Left cardiac atrium (tissue), 4 donors: ENCODE results near the gene GBP2. TPM values are rescaled to one million over a fixed set of nuclear protein-coding genes. Genes with fewer than 3 reads are reported as not detected.
"Not testable (repeated sequence)": the region's sequence is repeated elsewhere in the genome, so short reads cannot be mapped to it uniquely, and the experiment has no call there.

Experiments
- ATAC-seq, 2 donors: fragments of 200-7000 bp; cut with Tn5 transposase; one replicate each; pipeline ENCODE4 v1.9.1; 2020; ENCODE audit warnings: mild to moderate bottlenecking in 2 of 2, moderate library complexity in 2 of 2
- DNase-seq: peaks from one replicate; pipeline ENCODE4 v3.0.0-alpha.2; 2020
- intact Hi-C, 2 donors: fragments of 100-400 bp; cut with DNase I; formaldehyde crosslinking; loops; one replicate each; pipeline versions ENCODE4 v1.14.1 to v1.15.1; 2022 to 2023
- total RNA-seq, 2 donors: library from RNA; stranded (reverse); fragmentation: NEBNext Ultra II Directional; extraction: Animal tissue kit (Norgen Biotek cat#: 25700); gene quantifications; one replicate each; pipeline ENCODE4 v1.2.1, GENCODE V29; 2021
- donor health status: DM: no; HTN: yes; CAD: no.
- donor health status: DM: no; HTN: yes; CAD: no; lungs with severe emphysema.
- donor health status: DM: yes; HTN: yes; CAD: no.
- donor health status: Dilated cardiomyopathy.

Gene GBP2
- total RNA-seq, 2 donors from 2014 or later, result 16.1 to 24.0 TPM

- not testable (repeated sequence) for ATAC-seq, DNase-seq
- intact Hi-C loops, result loop anchor here (10.0 kb wide), 3 partner anchors 275 to 375 kb away; partner anchors contain the start of gene GBP6 (in 1 of the 2)
Observed at GRCh38 chr1:89080068-89080467, 45.8 kb downstream of the GBP2 start.

GRCh38 chr1:89072466-89073065 lies 53.3 kb downstream of the GBP2 start:
- intact Hi-C loops, DNase-seq, ATAC-seq: not testable (repeated sequence)

- intact Hi-C loops, result no loop called here
- ATAC-seq, result no peak
- DNase-seq, result no peak
Observed at GRCh38 chr1:89070509-89070908, 55.4 kb downstream of the GBP2 start.

GRCh38 chr1:89069951-89070350 lies 56.0 kb downstream of the GBP2 start:
- intact Hi-C loops, result no loop called here
- DNase-seq (no peak), ATAC-seq (no peak)

GRCh38 chr1:89068291-89068690 lies 57.6 kb downstream of the GBP2 start:
- intact Hi-C loops, result no loop called here
- no peak for DNase-seq
- no peak for ATAC-seq

- intact Hi-C loops, result no loop called here
- ATAC-seq (peak; percentile 93 to 95), DNase-seq (no peak)
Observed at GRCh38 chr1:89065079-89065868, 60.6 kb downstream of the GBP2 start, which contains the start of gene GBP1. TSS of gene GBP1 (minus strand) at chr1:89065208. CDS start at chr1:89063234, 1,974 bp downstream.

- peak; percentile 36 to 60 for ATAC-seq
- no peak for DNase-seq
- intact Hi-C loops, result no loop called here
Observed at GRCh38 chr1:89064632-89065031, 61.3 kb downstream of the GBP2 start.

- intact Hi-C loops, result no loop called here
- ATAC-seq (no peak), DNase-seq (no peak)
Observed at GRCh38 chr1:89063094-89063493, 62.8 kb downstream of the GBP2 start.

GRCh38 chr1:89060091-89060490 lies 65.8 kb downstream of the GBP2 start:
- DNase-seq, result no peak
- intact Hi-C loops, result no loop called here
- ATAC-seq, result no peak

Other genes with a start within 250 kb of the GBP2 start
- gene GTF2B, start 234.5 kb downstream of the GBP2 start, total RNA-seq, result 10 to 100 TPM; 14.1 to 14.9 TPM
- gene KYAT3, start 133.5 kb downstream of the GBP2 start, total RNA-seq, result 10 to 100 TPM; 10.3 to 12.2 TPM
- 10 to 100 TPM; 12.5 to 13.7 TPM for gene RBMXL1, start 133.5 kb downstream of the GBP2 start, total RNA-seq
- gene GBP3, start 103.2 kb downstream of the GBP2 start, total RNA-seq, result 10 to 100 TPM in 1 of 2 donors, 1 to 10 TPM in 1; 8.2 to 11.1 TPM
- 10 to 100 TPM; 11.1 to 14.3 TPM for gene GBP1, start 60.9 kb downstream of the GBP2 start, total RNA-seq
- gene GBP7, start 49.9 kb upstream of the GBP2 start, total RNA-seq, result not detected
- 1 to 10 TPM; 6.2 to 7.1 TPM for gene GBP4, start 72.8 kb upstream of the GBP2 start, total RNA-seq
- gene GBP5, start 146.7 kb upstream of the GBP2 start, total RNA-seq, result 1 to 10 TPM; 1.3 to 1.7 TPM
- gene GBP6, start 237.9 kb upstream of the GBP2 start, total RNA-seq, result under 1 TPM in 1 of 2 donors, not detected in 1; 0.08 TPM